Uterus (tissue), 4 donors: ENCODE measurements around the gene CRACDL. TPM values are rescaled to one million over a fixed set of nuclear protein-coding genes. Genes with fewer than 3 reads are reported as not detected.

Source experiments
- DNase-seq, 2 donors: peaks; one replicate each; pipeline ENCODE4 v3.0.0-alpha.2; 2019 to 2020
- H3K27ac ChIP-seq, 2 donors: fragments of 200-600 bp; sonication (generic); 1 replicate in 1 of 2; 2 replicates in 1 of 2; pipeline ENCODE4 v1.5.1; 2016 to 2018
- H3K27me3 ChIP-seq, 2 donors: fragments of 200-600 bp; sonication (generic); one replicate each; pipeline ENCODE4 v1.5.1; 2018 to 2019; ENCODE audit warnings: control low read depth in 1 of 2
- H3K36me3 ChIP-seq, 2 donors: fragments of 200-600 bp; sonication (generic); one replicate each; pipeline ENCODE4 v1.5.1; 2019; ENCODE audit warnings: control low read depth in 1 of 2
- H3K4me1 ChIP-seq, 2 donors: fragments of 200-600 bp; sonication (generic); one replicate each; pipeline ENCODE4 v1.5.1; 2018 to 2019; ENCODE audit warnings: control low read depth in 1 of 2
- H3K4me3 ChIP-seq, 2 donors: fragments of 200-600 bp; sonication (generic); 1 replicate in 1 of 2; 2 replicates in 1 of 2; pipeline ENCODE4 v1.5.1; 2018 to 2019; ENCODE audit warnings: mild to moderate bottlenecking in 1 of 2
- H3K9me3 ChIP-seq, 2 donors: fragments of 200-600 bp; sonication (generic); one replicate each; pipeline ENCODE4 v1.5.1; 2019; ENCODE audit warnings: control low read depth in 1 of 2
- CTCF ChIP-seq, 4 experiments: fragments of 200-600 bp in 2 of 4; fragments of 450-650 bp in 2 of 4; sonication (generic) in 2 of 4; IDR thresholded peaks; one replicate each; pipeline ENCODE4 v1.5.1; 2016 to 2019; ENCODE audit warnings: antibody characterized with exemption in 4 of 4, mild to moderate bottlenecking in 2 of 4, moderate library complexity in 1 of 4
- POLR2A ChIP-seq, 2 donors: fragments of 450-650 bp; IDR thresholded peaks; one replicate each; pipeline ENCODE4 v1.6.1; 2016; ENCODE audit warnings: antibody characterized with exemption in 2 of 2, mild to moderate bottlenecking in 1 of 2, moderate library complexity in 1 of 2
- intact Hi-C: fragments of 100-400 bp; cut with DNase I; formaldehyde crosslinking; loops from one replicate; pipeline ENCODE4 v1.15.1; 2023; ENCODE audit warnings: low total_unique reads
- total RNA-seq, 4 donors: library from RNA; depleted of rRNA in 3 of 4; stranded (reverse); fragments of >200 nt in 3 of 4; gene quantifications; one replicate each; pipeline versions ENCODE4 v1.1.0 to v1.2.4, GENCODE V29; 2014 to 2023
- donor health status: DM: yes; HTN: yes; CAD: no.

Gene CRACDL
- total RNA-seq, 4 donors from 2014 or later, result 1.5 to 14.6 (median 6.1) TPM

- Histone ChIP-seq H3K4me1 (no peaks in the 10 kb centered on the region), H3K27ac (no peak overlapping the region), H3K27me3 (no peaks in the 10 kb centered on the region), H3K9me3 (no peaks in the 10 kb centered on the region), H3K4me3 (no peak overlapping the region), H3K36me3 (no peaks in the 10 kb centered on the region)
- TF ChIP-seq POLR2A (IDR thresholded peaks at IDR 0.05) (no peak), CTCF (IDR thresholded peaks at IDR 0.05) (no peak)
- intact Hi-C loops, result no loop called here
- DNase-seq, result no peak
Observed at GRCh38 chr2:98835831-98836385, 100.1 kb downstream of the CRACDL start.

- peak overlapping the region in 1 of 2 donors; percentile 47 for H3K27ac ChIP-seq
- intact Hi-C loops, result no loop called here
Observed at GRCh38 chr2:98833917-98834263, 102.1 kb downstream of the CRACDL start.

GRCh38 chr2:98833172-98833916, 102.7 kb downstream of the CRACDL start:
- DNase-seq, result peak in 1 of 2 donors; percentile 67
- Histone ChIP-seq H3K9me3 (no peaks in the 10 kb centered on the region), H3K4me3 (no peak overlapping the region), H3K36me3 (no peaks in the 10 kb centered on the region), H3K4me1 (no peaks in the 10 kb centered on the region), H3K27ac (peak overlapping the region in 1 of 2 donors; percentile 59), H3K27me3 (no peaks in the 10 kb centered on the region)
- TF ChIP-seq POLR2A (IDR thresholded peaks at IDR 0.05), result no peak
- intact Hi-C loops, result no loop called here

More at GRCh38 chr2:98833917-98834263, 102.1 kb downstream of the CRACDL start:
- H3K4me3 ChIP-seq, result no peak overlapping the region
- no peaks in the 10 kb centered on the region for H3K4me1 ChIP-seq
- H3K9me3 ChIP-seq, result no peaks in the 10 kb centered on the region
- no peak for DNase-seq
- TF ChIP-seq CTCF (IDR thresholded peaks at IDR 0.05) (no peak), POLR2A (IDR thresholded peaks at IDR 0.05) (no peak)
- H3K27me3 ChIP-seq, result no peaks in the 10 kb centered on the region
- H3K36me3 ChIP-seq, result no peaks in the 10 kb centered on the region

- intact Hi-C loops, result no loop called here
- H3K27me3 ChIP-seq, result no peaks in the 10 kb centered on the region
- H3K36me3 ChIP-seq, result no peaks in the 10 kb centered on the region
- TF ChIP-seq POLR2A (IDR thresholded peaks at IDR 0.05), result no peak
- no peak for TF ChIP-seq CTCF (IDR thresholded peaks at IDR 0.05)
- no peaks in the 10 kb centered on the region for H3K4me1 ChIP-seq
- DNase-seq, result no peak
- H3K9me3 ChIP-seq, result no peaks in the 10 kb centered on the region
- H3K4me3 ChIP-seq, result no peak overlapping the region
- no peak overlapping the region for H3K27ac ChIP-seq
Observed at GRCh38 chr2:98832172-98832571, 103.9 kb downstream of the CRACDL start.

- Histone ChIP-seq H3K27ac (no peak overlapping the region), H3K36me3 (no peaks in the 10 kb centered on the region), H3K27me3 (no peaks in the 10 kb centered on the region), H3K9me3 (no peaks in the 10 kb centered on the region), H3K4me1 (no peaks in the 10 kb centered on the region), H3K4me3 (no peak overlapping the region)
- intact Hi-C loops, result no loop called here
- no peak for TF ChIP-seq CTCF (IDR thresholded peaks at IDR 0.05)
- TF ChIP-seq POLR2A (IDR thresholded peaks at IDR 0.05), result no peak
- no peak for DNase-seq
Observed at GRCh38 chr2:98830571-98831145, 105.4 kb downstream of the CRACDL start.
